Activated CD4-positive, alpha-beta T cell treated with anti-CD3 and anti-CD28 coated beads for 36 hours (primary cell): ENCODE measurements around the gene FOXE1. TPM values are rescaled to one million over a fixed set of nuclear protein-coding genes. Genes with fewer than 3 reads are reported as not detected.
A peak's percentile ranks its signal among the peaks of the same experiment; 100 is the strongest.

Source experiments
- ATAC-seq: fragments of 200-7000 bp; cut with Tn5 transposase; one replicate; pipeline ENCODE4 v1.10.0; 2021; ENCODE audit warnings: mild to moderate bottlenecking, moderate library complexity
- CTCF ChIA-PET: fragments of 350-600 bp; sonication (Branson Sonifier 250); formaldehyde crosslinking; loops from one replicate; lab custom pipeline; 2021; ENCODE audit warnings: antibody characterized with exemption; lab: Charles Lee
- POLR2A ChIA-PET: fragments of 350-600 bp; sonication (Branson Sonifier 250); formaldehyde crosslinking; loops from one replicate; lab custom pipeline; 2021; ENCODE audit warnings: antibody characterized with exemption, inconsistent platforms; lab: Charles Lee
- DNase-seq: peaks from one replicate; pipeline ENCODE4 v3.0.0-alpha.2; 2020
- H3K27ac Mint-ChIP-seq: one replicate; pipeline ENCODE4 v1.8.0; 2021; ENCODE audit warnings: mixed read lengths
- H3K27me3 Mint-ChIP-seq: one replicate; pipeline ENCODE4 v1.8.0; 2021; ENCODE audit warnings: mixed read lengths
- H3K36me3 Mint-ChIP-seq: one replicate; pipeline ENCODE4 v1.8.0; 2021; ENCODE audit warnings: low read depth, mixed read lengths
- H3K4me1 Mint-ChIP-seq: one replicate; pipeline ENCODE4 v1.8.0; 2021; ENCODE audit warnings: mixed read lengths
- H3K4me3 Mint-ChIP-seq: one replicate; pipeline ENCODE4 v1.8.0; 2021; ENCODE audit warnings: mild to moderate bottlenecking, moderate library complexity, mixed read lengths
- H3K9me3 Mint-ChIP-seq: one replicate; pipeline ENCODE4 v1.8.0; 2021; ENCODE audit warnings: low read depth, mixed read lengths
- intact Hi-C, 2 experiments: fragments of 100-400 bp; cut with DNase I in 1 of 2; cut with micrococcal nuclease in 1 of 2; formaldehyde crosslinking; loops; one replicate each; pipeline versions ENCODE4 v1.14.2 to v1.15.1; 2022 to 2024; cut with DNase I, micrococcal nuclease
- total RNA-seq, 2 experiments: library from RNA; stranded (reverse); gene quantifications; one replicate each; pipeline ENCODE4 v1.2.3, GENCODE V29; 2021

FOXE1 gene
- total RNA-seq = under 1 TPM; 0.07 TPM

- ATAC-seq = no peak
- Mint-ChIP-seq H3K9me3 (no peaks in the 10 kb centered on the region), H3K36me3 (no peaks in the 10 kb centered on the region), H3K27me3 (peaks cover 74% of the 10 kb centered on the region), H3K27ac (no peak within 1 kb of the TSS), H3K4me1 (peaks cover 28% of the 10 kb centered on the region), H3K4me3 (peak within 1 kb of the TSS; percentile 82)
- CTCF ChIA-PET = interaction anchor here (0.7 kb wide), 1 partner anchor 1984 kb away, joined by 3 read pairs; no protein-coding TSS in a partner anchor
- peak; percentile 29 for DNase-seq
- POLR2A ChIA-PET = no interaction called here
- intact Hi-C loops = loop anchor here (2.0 to 5.0 kb wide), 3 partner anchors 49 to 351 kb away; partner anchors contain the start of gene TMOD1 (in 1 of the 2)
Measured at GRCh38 chr9:97853056-97853843, at the start of gene FOXE1. Gene FOXE1, plus strand, starts transcription at chr9:97853226. Its CDS starts 689 bp downstream, at chr9:97853915.

GRCh38 chr9:97804059-97804365, 49.0 kb upstream of the FOXE1 start:
- ChIA-PET POLR2A (no interaction called here), CTCF (interaction anchor here (0.8 kb wide), 1 partner anchor 97 kb away, joined by 3 read pairs; no protein-coding TSS in a partner anchor)
- H3K27me3 Mint-ChIP-seq = peaks cover 23% of the 10 kb centered on the region
- intact Hi-C loops = loop anchor here (2.0 to 10.0 kb wide), 3 partner anchors 53 to 453 kb away; partner anchors contain the start of gene TBC1D2 (in 1 of the 2)
- peaks cover 10% of the 10 kb centered on the region for H3K4me1 Mint-ChIP-seq
- H3K4me3 Mint-ChIP-seq = peak overlapping the region; percentile 72
- H3K36me3 Mint-ChIP-seq = no peaks in the 10 kb centered on the region
- ATAC-seq = no peak
- DNase-seq = no peak
- H3K9me3 Mint-ChIP-seq = no peaks in the 10 kb centered on the region
- peak overlapping the region; percentile 67 for H3K27ac Mint-ChIP-seq

- DNase-seq (no peak), ATAC-seq (no peak)
- no peaks in the 10 kb centered on the region for H3K9me3 Mint-ChIP-seq
- no peak overlapping the region for H3K27ac Mint-ChIP-seq
- ChIA-PET POLR2A (no interaction called here), CTCF (interaction anchor here (0.6 to 1.0 kb wide), 2 partner anchors 16 to 108 kb away, joined by 3 read pairs; no protein-coding TSS in a partner anchor)
- H3K36me3 Mint-ChIP-seq = no peaks in the 10 kb centered on the region
- H3K27me3 Mint-ChIP-seq = peaks cover 22% of the 10 kb centered on the region
- H3K4me1 Mint-ChIP-seq = peaks cover 10% of the 10 kb centered on the region
- H3K4me3 Mint-ChIP-seq = no peak overlapping the region
- intact Hi-C loops = loop anchor here in 1 of 2 experiments (10.0 kb wide), 1 partner anchor 92 kb away; no protein-coding TSS in a partner anchor
Measured at GRCh38 chr9:97806721-97807120, 46.3 kb upstream of the FOXE1 start.

GRCh38 chr9:97807681-97808080, 45.3 kb upstream of the FOXE1 start:
- no peaks in the 10 kb centered on the region for H3K9me3 Mint-ChIP-seq
- intact Hi-C loops = loop anchor here in 1 of 2 experiments (10.0 kb wide), 1 partner anchor 93 kb away; no protein-coding TSS in a partner anchor
- H3K27me3 Mint-ChIP-seq = peaks cover 21% of the 10 kb centered on the region
- no peak overlapping the region for H3K27ac Mint-ChIP-seq
- no peak for DNase-seq
- ATAC-seq = no peak
- ChIA-PET POLR2A (no interaction called here), CTCF (interaction anchor here (1.0 kb wide), 1 partner anchor 17 kb away, joined by 3 read pairs; no protein-coding TSS in a partner anchor)
- H3K36me3 Mint-ChIP-seq = no peaks in the 10 kb centered on the region
- no peak overlapping the region for H3K4me3 Mint-ChIP-seq
- H3K4me1 Mint-ChIP-seq = peaks cover 8% of the 10 kb centered on the region

GRCh38 chr9:97808415-97808814, 44.6 kb upstream of the FOXE1 start:
- Mint-ChIP-seq H3K4me1 (peaks cover 5% of the 10 kb centered on the region), H3K27ac (no peak overlapping the region), H3K27me3 (peaks cover 21% of the 10 kb centered on the region), H3K9me3 (peaks cover 3% of the 10 kb centered on the region), H3K4me3 (no peak overlapping the region), H3K36me3 (no peaks in the 10 kb centered on the region)
- DNase-seq (no peak), ATAC-seq (no peak)
- CTCF ChIA-PET = no interaction called here
- POLR2A ChIA-PET = no interaction called here
- intact Hi-C loops = loop anchor here in 1 of 2 experiments (10.0 kb wide), 1 partner anchor 94 kb away; no protein-coding TSS in a partner anchor

- POLR2A ChIA-PET = no interaction called here
- intact Hi-C loops = loop anchor here in 1 of 2 experiments (10.0 kb wide), 1 partner anchor 94 kb away; no protein-coding TSS in a partner anchor
Measured at GRCh38 chr9:97808972-97809371, 44.1 kb upstream of the FOXE1 start.

GRCh38 chr9:97809666-97810344, 43.2 kb upstream of the FOXE1 start:
- CTCF ChIA-PET = interaction anchor here (0.8 kb wide), 1 partner anchor 29 kb away, joined by 3 read pairs; no protein-coding TSS in a partner anchor
- Mint-ChIP-seq H3K27ac (no peak overlapping the region), H3K4me1 (no peaks in the 10 kb centered on the region), H3K36me3 (no peaks in the 10 kb centered on the region), H3K4me3 (no peak overlapping the region), H3K27me3 (peaks cover 15% of the 10 kb centered on the region), H3K9me3 (peaks cover 3% of the 10 kb centered on the region)
- intact Hi-C loops = loop anchor here in 1 of 2 experiments (10.0 kb wide), 1 partner anchor 95 kb away; no protein-coding TSS in a partner anchor
- POLR2A ChIA-PET = no interaction called here
- ATAC-seq (peak; percentile 58), DNase-seq (peak; percentile 34)

More at GRCh38 chr9:97808972-97809371, 44.1 kb upstream of the FOXE1 start:
- Mint-ChIP-seq H3K9me3 (peaks cover 3% of the 10 kb centered on the region), H3K27ac (no peak overlapping the region), H3K4me1 (peaks cover 3% of the 10 kb centered on the region), H3K4me3 (no peak overlapping the region), H3K27me3 (peaks cover 19% of the 10 kb centered on the region), H3K36me3 (no peaks in the 10 kb centered on the region)
- no peak for ATAC-seq
- DNase-seq = no peak
- CTCF ChIA-PET = interaction anchor here (0.8 kb wide), 1 partner anchor 28 kb away, joined by 3 read pairs; no protein-coding TSS in a partner anchor

- Mint-ChIP-seq H3K36me3 (no peaks in the 10 kb centered on the region), H3K27ac (no peak overlapping the region), H3K4me1 (no peaks in the 10 kb centered on the region), H3K4me3 (no peak overlapping the region), H3K27me3 (peaks cover 5% of the 10 kb centered on the region), H3K9me3 (peaks cover 3% of the 10 kb centered on the region)
- intact Hi-C loops = no loop called here
- no peak for DNase-seq
- peak; percentile 51 for ATAC-seq
- ChIA-PET CTCF (interaction anchor here (0.6 to 0.9 kb wide), 3 partner anchors 30 to 99 kb away, joined by 3 read pairs; no protein-coding TSS in a partner anchor), POLR2A (no interaction called here)
Measured at GRCh38 chr9:97811533-97812246, 41.3 kb upstream of the FOXE1 start.

- H3K9me3 Mint-ChIP-seq = peaks cover 3% of the 10 kb centered on the region
- DNase-seq (no peak), ATAC-seq (no peak)
- no peak overlapping the region for H3K27ac Mint-ChIP-seq
- H3K4me3 Mint-ChIP-seq = no peak overlapping the region
- intact Hi-C loops = no loop called here
- CTCF ChIA-PET = interaction anchor here (0.6 to 0.9 kb wide), 2 partner anchors 31 to 77 kb away, joined by 3 read pairs; no protein-coding TSS in a partner anchor
- H3K36me3 Mint-ChIP-seq = no peaks in the 10 kb centered on the region
- H3K27me3 Mint-ChIP-seq = peaks cover 4% of the 10 kb centered on the region
- no peaks in the 10 kb centered on the region for H3K4me1 Mint-ChIP-seq
- POLR2A ChIA-PET = no interaction called here
Measured at GRCh38 chr9:97812247-97812543, 40.8 kb upstream of the FOXE1 start.

- H3K9me3 Mint-ChIP-seq = peaks cover 3% of the 10 kb centered on the region
- H3K4me3 Mint-ChIP-seq = no peak overlapping the region
- POLR2A ChIA-PET = no interaction called here
- ATAC-seq = no peak
- DNase-seq = no peak
- no peaks in the 10 kb centered on the region for H3K4me1 Mint-ChIP-seq
- H3K27me3 Mint-ChIP-seq = peaks cover 12% of the 10 kb centered on the region
- peaks cover 2% of the 10 kb centered on the region for H3K36me3 Mint-ChIP-seq
- no peak overlapping the region for H3K27ac Mint-ChIP-seq
- intact Hi-C loops = no loop called here
- CTCF ChIA-PET = no interaction called here
Measured at GRCh38 chr9:97813072-97813471, 40.0 kb upstream of the FOXE1 start.

- Mint-ChIP-seq H3K36me3 (peaks cover 4% of the 10 kb centered on the region), H3K27me3 (peaks cover 35% of the 10 kb centered on the region), H3K4me3 (no peak overlapping the region), H3K4me1 (no peaks in the 10 kb centered on the region), H3K9me3 (no peaks in the 10 kb centered on the region), H3K27ac (no peak overlapping the region)
- CTCF ChIA-PET = no interaction called here
- intact Hi-C loops = no loop called here
- DNase-seq = no peak
- POLR2A ChIA-PET = interaction anchor here (0.7 kb wide), 1 partner anchor 47 kb away, joined by 3 read pairs; no protein-coding TSS in a partner anchor
- no peak for ATAC-seq
Measured at GRCh38 chr9:97819735-97820134, 33.3 kb upstream of the FOXE1 start.
